ENCODE results near the gene DEUP1.

DNA sequence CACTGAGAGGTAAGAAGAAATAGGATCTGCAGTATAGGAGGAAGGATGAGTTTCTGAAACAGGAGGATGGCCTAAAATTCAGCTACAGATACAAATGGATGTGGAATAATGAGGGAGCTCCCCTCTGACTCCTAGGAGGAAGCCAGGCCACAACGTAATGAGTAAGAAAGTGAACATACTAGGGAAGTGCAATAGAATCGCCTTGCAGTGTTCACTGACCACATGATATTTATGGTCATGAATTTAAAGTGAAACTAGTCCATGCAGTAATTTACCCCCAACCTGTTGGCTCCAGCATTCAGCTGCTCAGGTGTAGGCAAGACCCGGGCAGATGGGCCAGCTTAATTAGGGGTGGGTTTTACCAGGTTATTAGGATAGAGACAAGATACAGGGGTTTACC, 101.7 kb downstream of the DEUP1 start:
- no peak for TF ChIP-seq POLR2A (IDR thresholded peaks at IDR 0.05)
- no peak for TF ChIP-seq CTCF (IDR thresholded peaks at IDR 0.05)

All from breast epithelium (tissue), 3 donors.